Suprapubic skin (tissue), 4 donors: Measurements from ENCODE around the gene IKBKG. TPM values are rescaled to one million over a fixed set of nuclear protein-coding genes. Genes with fewer than 3 reads are reported as not detected.

Source experiments
- DNase-seq, 2 donors: peaks; one replicate each; pipeline ENCODE4 v3.0.0-alpha.2; 2019; ENCODE audit warnings: low spot score in 2 of 2
- H3K27ac ChIP-seq: fragments of 200-600 bp; sonication (generic); one replicate; pipeline ENCODE4 v1.5.1; 2019
- H3K27me3 ChIP-seq: fragments of 200-600 bp; sonication (generic); one replicate; pipeline ENCODE4 v1.5.1; 2019
- H3K36me3 ChIP-seq: fragments of 200-600 bp; sonication (generic); one replicate; pipeline ENCODE4 v1.5.1; 2019
- H3K4me1 ChIP-seq: fragments of 200-600 bp; sonication (generic); one replicate; pipeline ENCODE4 v1.5.1; 2019
- H3K4me3 ChIP-seq: fragments of 200-600 bp; sonication (generic); one replicate; pipeline ENCODE4 v1.5.1; 2019; ENCODE audit warnings: mild to moderate bottlenecking
- H3K9me3 ChIP-seq: fragments of 200-600 bp; sonication (generic); one replicate; pipeline ENCODE4 v1.5.1; 2019
- EP300 ChIP-seq: sonication (generic); formaldehyde crosslinking; IDR thresholded peaks from one replicate; pipeline ENCODE4 v1.6.1; 2017; ENCODE audit warnings: antibody characterized with exemption
- POLR2A ChIP-seq, 2 donors: fragments of 450-650 bp; IDR thresholded peaks; one replicate each; pipeline ENCODE4 v1.6.1; 2017; ENCODE audit warnings: antibody characterized with exemption in 2 of 2, mild to moderate bottlenecking in 2 of 2, moderate library complexity in 2 of 2
- POLR2AphosphoS5 ChIP-seq, 3 donors: sonication (generic); formaldehyde crosslinking; IDR thresholded peaks; one replicate each; pipeline ENCODE4 v1.6.1; 2017; ENCODE audit warnings: antibody characterized with exemption in 3 of 3
- WGBS: methylation state at CpG from one replicate; pipeline ENCODE4 v1.1.5; 2018; 5-methylcytosine and 5-hydroxymethylcytosine counted together
- total RNA-seq, 4 donors: library from RNA; depleted of rRNA; stranded (reverse); fragments of >200 nt; gene quantifications; one replicate each; pipeline ENCODE4 v1.1.0, GENCODE V29; 2016
- TF ChIP-seq, protein P1 (sequence below), 2 donors: fragments of 200-600 bp in 1 of 2; fragments of 450-650 bp in 1 of 2; sonication (generic) in 1 of 2; IDR thresholded peaks; one replicate each; pipeline ENCODE4 v1.5.1; 2016 to 2019; ENCODE audit warnings: antibody characterized with exemption in 2 of 2, mild to moderate bottlenecking in 1 of 2, moderate library complexity in 1 of 2

The IKBKG gene
- total RNA-seq, 4 donors from 2014 or later: 13.1 to 18.3 (median 15.3) TPM

DNA sequence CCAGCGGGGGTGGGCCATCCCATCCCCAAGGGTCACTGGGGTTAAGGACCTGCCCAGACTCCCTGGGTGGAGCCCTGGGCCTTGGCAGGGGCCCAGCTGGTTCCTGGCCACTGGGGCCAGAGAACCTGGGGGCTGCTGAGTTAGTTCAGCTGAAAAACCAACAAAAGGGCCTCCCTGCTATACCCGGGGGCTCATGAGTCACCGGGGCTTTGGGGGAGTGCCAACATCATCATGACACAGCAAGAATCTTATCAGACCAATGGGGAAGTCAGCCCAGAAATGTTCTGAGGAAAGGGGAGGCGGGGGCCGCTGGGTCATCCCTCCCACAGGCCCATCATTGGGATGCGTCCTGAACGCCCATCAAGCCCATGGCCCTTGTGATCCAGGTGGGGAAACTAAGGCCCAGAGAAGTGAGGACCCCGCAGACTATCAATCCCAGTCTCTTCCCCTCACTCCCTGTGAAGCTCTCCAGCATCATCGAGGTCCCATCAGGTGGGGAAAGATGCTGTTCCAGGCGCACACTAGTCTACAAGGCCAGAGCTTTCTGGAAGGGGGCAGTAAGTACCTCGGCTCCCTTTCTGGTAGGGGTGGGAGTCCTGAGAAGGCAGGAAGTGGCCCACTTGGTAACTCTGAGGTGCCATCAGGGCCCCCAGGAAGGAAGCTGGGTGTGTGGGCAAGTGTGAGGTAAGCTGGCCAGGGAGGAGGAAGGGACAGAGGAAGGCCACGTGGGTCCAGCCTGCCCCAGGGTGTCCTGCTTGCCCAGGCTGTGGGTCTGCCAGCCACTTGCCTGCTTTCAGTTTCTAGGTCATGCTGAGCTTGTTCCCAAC is 5.3 kb upstream of the IKBKG start:
- H3K36me3 ChIP-seq: no peaks in the 10 kb centered on the region
- DNase-seq: peak in 1 of 2 donors; percentile 88
- H3K27me3 ChIP-seq: no peaks in the 10 kb centered on the region
- H3K9me3 ChIP-seq: no peaks in the 10 kb centered on the region
- TF ChIP-seq POLR2AphosphoS5 (IDR thresholded peaks at IDR 0.05) (no peak), POLR2A (IDR thresholded peaks at IDR 0.05) (no peak), EP300 (no peak)
- TF ChIP-seq, protein P1, sequence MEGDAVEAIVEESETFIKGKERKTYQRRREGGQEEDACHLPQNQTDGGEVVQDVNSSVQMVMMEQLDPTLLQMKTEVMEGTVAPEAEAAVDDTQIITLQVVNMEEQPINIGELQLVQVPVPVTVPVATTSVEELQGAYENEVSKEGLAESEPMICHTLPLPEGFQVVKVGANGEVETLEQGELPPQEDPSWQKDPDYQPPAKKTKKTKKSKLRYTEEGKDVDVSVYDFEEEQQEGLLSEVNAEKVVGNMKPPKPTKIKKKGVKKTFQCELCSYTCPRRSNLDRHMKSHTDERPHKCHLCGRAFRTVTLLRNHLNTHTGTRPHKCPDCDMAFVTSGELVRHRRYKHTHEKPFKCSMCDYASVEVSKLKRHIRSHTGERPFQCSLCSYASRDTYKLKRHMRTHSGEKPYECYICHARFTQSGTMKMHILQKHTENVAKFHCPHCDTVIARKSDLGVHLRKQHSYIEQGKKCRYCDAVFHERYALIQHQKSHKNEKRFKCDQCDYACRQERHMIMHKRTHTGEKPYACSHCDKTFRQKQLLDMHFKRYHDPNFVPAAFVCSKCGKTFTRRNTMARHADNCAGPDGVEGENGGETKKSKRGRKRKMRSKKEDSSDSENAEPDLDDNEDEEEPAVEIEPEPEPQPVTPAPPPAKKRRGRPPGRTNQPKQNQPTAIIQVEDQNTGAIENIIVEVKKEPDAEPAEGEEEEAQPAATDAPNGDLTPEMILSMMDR (IDR thresholded peaks at IDR 0.05): no peak
- H3K27ac ChIP-seq: peak overlapping the region; percentile 77
- 53% methylated on average over 10 of the region's 12 CpGs for WGBS
- H3K4me1 ChIP-seq: peaks cover 39% of the 10 kb centered on the region
- no peak overlapping the region for H3K4me3 ChIP-seq

DNA sequence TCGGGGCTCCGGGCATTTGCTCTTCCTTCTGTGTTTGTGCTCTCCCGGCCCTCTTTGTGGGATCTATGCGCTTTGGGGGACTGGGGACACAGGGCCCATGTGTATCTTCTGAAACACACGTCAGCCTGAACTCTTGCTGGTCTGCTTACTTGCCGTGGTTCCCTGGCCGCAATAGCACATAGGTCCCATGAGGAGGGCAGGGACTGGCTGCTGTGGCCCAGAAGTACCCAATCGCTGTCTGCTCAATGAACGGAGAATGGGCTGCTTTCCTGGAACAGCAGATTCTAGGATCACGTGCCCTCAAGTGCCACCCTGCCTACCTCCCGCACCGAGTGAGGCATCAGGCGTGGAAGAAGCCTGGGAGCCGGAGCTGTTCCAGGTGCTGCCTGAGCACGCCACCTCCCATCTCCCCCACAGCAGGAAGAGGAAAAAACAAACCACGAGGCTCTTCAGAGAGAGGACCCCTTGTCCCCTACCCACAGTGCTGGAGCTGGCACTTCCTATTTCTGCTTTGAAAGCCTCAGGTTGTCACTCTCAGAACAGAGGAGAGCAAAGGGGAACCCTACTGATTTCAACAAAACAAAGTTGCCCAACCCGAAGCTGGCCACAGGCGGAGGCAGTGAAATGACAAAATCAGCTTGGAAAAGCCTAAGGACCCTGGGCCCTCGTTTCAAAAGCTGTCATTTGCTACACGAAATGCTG is 4.5 kb upstream of the IKBKG start:
- Histone ChIP-seq H3K27me3 (no peaks in the 10 kb centered on the region), H3K4me3 (no peak overlapping the region), H3K36me3 (no peaks in the 10 kb centered on the region), H3K4me1 (peaks cover 39% of the 10 kb centered on the region), H3K27ac (peak overlapping the region; percentile 77), H3K9me3 (no peaks in the 10 kb centered on the region)
- no peak for TF ChIP-seq POLR2A (IDR thresholded peaks at IDR 0.05)
- TF ChIP-seq POLR2AphosphoS5 (IDR thresholded peaks at IDR 0.05): no peak
- TF ChIP-seq, protein P1 (IDR thresholded peaks at IDR 0.05): no peak
- WGBS: 48% methylated on average over 9 of the region's 20 CpGs
- DNase-seq: peak in 1 of 2 donors; percentile 62

DNA sequence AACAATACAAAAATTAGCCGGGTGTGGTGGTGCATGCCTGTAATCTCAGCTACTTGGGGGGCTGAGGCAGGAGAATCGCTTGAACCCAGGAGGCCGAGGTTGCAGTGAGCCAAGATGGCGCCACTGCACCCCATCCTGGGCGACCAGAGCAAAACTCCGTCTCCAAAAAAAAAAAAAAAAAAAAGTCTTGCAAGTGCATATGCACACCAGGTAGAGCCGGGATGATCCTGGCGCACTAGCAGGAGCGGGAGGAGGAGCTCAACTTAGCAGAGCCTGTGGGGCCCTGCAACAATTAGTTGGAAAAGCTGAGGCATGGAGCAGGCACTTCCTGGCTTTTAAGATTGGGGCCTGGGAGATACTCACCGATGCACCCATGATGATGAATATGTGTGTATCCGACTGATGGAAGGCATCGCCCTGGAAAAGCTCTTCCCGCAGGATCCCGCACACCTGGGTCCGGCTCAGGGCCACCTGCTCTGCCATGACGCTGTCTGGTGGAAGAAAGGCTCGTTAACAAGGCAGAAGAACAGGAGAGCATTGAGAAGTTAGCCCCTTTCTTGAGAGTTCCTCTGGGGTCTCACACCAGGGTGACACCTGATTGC is 1.6 kb upstream of the IKBKG start:
- Histone ChIP-seq H3K36me3 (no peaks in the 10 kb centered on the region), H3K4me3 (peak overlapping the region; percentile 67), H3K9me3 (no peaks in the 10 kb centered on the region), H3K4me1 (peaks cover 49% of the 10 kb centered on the region), H3K27me3 (no peaks in the 10 kb centered on the region), H3K27ac (no peak overlapping the region)
- WGBS: 86% methylated on average over 17 of the region's 17 CpGs
- no peak for DNase-seq
- no peak for TF ChIP-seq POLR2A (IDR thresholded peaks at IDR 0.05)
- TF ChIP-seq EP300: no peak
- TF ChIP-seq, protein P1 (IDR thresholded peaks at IDR 0.05): no peak
- no peak for TF ChIP-seq POLR2AphosphoS5 (IDR thresholded peaks at IDR 0.05)

DNA sequence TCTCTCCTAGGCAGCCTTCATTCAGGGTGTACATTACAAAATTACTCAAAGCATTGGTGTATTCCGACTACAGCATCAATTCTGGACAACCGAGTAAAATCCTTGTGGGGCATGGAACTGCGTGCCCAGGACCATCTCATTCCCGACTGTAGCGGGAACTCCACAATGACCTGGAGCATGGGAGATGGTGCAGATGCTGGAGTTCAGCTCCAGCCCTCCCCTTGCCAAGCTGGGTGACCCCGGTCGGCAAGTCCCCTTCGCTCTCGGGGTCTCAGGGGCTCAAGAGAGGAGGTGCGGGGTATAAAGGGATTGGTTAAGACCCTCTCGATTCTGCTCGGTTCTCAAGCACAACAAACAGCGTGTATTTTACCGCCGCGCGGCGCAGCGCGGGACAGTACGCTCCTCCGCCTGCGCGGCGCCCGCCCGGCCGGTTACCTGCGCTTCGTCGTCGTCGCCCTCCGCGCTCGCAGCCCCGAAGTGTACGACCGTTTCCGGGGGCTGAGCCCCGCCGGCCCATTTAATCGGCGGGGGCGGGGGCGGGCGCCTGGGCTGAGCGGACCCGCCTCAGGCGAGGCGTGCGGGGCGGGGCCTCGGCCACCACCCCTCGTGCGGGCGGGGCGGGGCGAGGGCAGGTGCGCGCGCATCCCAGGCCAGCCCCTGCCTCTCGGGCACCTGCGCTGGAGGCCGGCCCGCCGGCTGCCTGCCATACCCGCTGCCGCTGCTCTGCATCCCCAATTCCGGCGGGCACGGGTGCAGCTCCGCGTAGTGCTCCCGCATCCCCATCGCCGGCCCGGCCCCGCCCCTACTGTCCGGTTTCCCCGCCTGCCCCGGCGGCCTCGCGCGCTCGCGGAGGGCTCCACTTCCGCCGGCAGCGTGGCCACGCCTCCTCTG is 821 bp upstream of the IKBKG start, which contains the start of gene G6PD:
TSS of gene G6PD (minus strand) at position 493 of the 891 bp plus-strand sequence. CDS start 691 bp downstream, outside the sequence.
- peak within 1 kb of the TSS; percentile 92 for H3K27ac ChIP-seq
- H3K4me3 ChIP-seq: peak within 1 kb of the TSS; percentile 67
- H3K9me3 ChIP-seq: no peaks in the 10 kb centered on the region
- TF ChIP-seq POLR2A (IDR thresholded peaks at IDR 0.05): no peak
- TF ChIP-seq, protein P1 (IDR thresholded peaks at IDR 0.05): peak in 1 of 2 donors; percentile 6
- peak in 1 of 2 donors; percentile 91 for DNase-seq
- 43% methylated on average over 18 of the region's 92 CpGs for WGBS
- H3K4me1 ChIP-seq: peaks cover 41% of the 10 kb centered on the region
- H3K36me3 ChIP-seq: no peaks in the 10 kb centered on the region
- no peaks in the 10 kb centered on the region for H3K27me3 ChIP-seq
